Fibroblast of villous mesenchyme (primary cell): ENCODE results near the gene ARL14EPL. TPM values are rescaled to one million over a fixed set of nuclear protein-coding genes. Genes with fewer than 3 reads are reported as not detected.
"Not testable (repeated sequence)": the region's sequence is repeated elsewhere in the genome, so short reads cannot be mapped to it uniquely, and the experiment has no call there.

ENCODE experiments used
- DNase-seq: peaks from one replicate; pipeline ENCODE4 v3.0.0-alpha.2; 2010; ENCODE audit warnings: low read depth
- H3K4me3 ChIP-seq: 2 replicates; pipeline ENCODE4 v1.5.1; 2011; ENCODE audit warnings: low read depth, mild to moderate bottlenecking, low read length
- total RNA-seq: library from RNA; depleted of rRNA; stranded (reverse); fragments of >200 nt; gene quantifications from 2 replicates; pipeline ENCODE4 v1.2.3, GENCODE V29; 2012
- TF ChIP-seq, protein P1 (sequence below): IDR thresholded peaks from 2 replicates; pipeline ENCODE4 v1.5.1; 2012; ENCODE audit warnings: low read depth, mild to moderate bottlenecking, low read length; ENCODE audit not compliant: insufficient read depth

ARL14EPL gene
- total RNA-seq, 1 donor: not detected

GRCh38 chr5:116071211-116071610 is 38.9 kb downstream of the ARL14EPL start:
- no peak for DNase-seq
- H3K4me3 ChIP-seq: no peak overlapping the region
- TF ChIP-seq, protein P1, sequence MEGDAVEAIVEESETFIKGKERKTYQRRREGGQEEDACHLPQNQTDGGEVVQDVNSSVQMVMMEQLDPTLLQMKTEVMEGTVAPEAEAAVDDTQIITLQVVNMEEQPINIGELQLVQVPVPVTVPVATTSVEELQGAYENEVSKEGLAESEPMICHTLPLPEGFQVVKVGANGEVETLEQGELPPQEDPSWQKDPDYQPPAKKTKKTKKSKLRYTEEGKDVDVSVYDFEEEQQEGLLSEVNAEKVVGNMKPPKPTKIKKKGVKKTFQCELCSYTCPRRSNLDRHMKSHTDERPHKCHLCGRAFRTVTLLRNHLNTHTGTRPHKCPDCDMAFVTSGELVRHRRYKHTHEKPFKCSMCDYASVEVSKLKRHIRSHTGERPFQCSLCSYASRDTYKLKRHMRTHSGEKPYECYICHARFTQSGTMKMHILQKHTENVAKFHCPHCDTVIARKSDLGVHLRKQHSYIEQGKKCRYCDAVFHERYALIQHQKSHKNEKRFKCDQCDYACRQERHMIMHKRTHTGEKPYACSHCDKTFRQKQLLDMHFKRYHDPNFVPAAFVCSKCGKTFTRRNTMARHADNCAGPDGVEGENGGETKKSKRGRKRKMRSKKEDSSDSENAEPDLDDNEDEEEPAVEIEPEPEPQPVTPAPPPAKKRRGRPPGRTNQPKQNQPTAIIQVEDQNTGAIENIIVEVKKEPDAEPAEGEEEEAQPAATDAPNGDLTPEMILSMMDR: no peak

DNA sequence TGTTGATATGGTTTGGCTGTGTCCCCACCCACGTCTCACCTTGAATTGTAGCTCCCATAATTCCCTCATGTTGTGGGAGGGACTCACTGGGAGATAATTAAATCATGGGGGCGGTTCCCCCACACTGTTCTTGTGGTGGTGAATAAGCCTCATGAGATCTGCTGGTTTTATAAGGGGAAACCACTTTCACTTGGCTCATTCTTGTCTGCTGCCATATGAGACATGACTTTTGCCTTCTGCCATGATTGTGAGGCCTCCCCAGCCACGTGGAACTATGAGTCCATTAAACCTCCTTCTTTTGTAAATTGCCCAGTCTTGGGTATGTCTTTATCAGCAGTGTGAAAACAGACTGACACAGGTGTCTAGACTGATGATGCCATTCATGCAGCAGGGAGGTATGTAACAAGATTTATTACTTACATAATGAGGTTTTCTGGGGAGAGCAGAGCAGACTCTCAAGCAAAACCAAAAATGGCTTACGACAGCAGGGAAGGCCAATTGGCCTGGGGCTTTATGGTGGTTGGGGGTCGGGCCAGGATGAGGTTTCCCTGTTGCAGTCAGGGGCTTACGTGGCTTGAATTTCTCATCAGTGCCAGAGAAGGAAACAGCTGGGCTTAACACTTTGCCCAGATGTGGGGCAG is 43.0 kb downstream of the ARL14EPL start:
- no peak for DNase-seq
- TF ChIP-seq, protein P1: no peak
- H3K4me3 ChIP-seq: no peak overlapping the region

GRCh38 chr5:116076496-116076895 is 44.2 kb downstream of the ARL14EPL start:
- TF ChIP-seq, protein P1: no peak
- no peak for DNase-seq
- H3K4me3 ChIP-seq: no peak overlapping the region

DNA sequence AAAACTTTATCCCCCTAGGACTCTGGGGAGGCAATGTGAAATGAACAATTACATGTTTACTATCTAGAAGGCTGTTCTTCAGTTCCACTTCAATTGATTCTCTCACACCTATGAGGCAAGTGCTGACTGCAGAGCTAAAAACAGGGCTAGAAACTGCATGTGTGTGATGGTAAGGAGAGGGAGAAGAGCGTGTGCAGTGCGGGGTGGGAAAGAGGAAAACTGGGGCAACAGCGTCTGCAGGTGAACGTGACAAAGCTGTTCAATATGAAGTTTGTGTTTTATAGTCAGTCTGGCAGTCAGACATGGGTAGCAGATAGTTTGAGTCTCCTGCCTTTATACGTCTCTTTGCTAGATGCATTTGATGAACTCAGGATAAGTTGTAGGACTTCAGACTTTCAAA is 45.9 kb downstream of the ARL14EPL start:
- DNase-seq: no peak
- no peak overlapping the region for H3K4me3 ChIP-seq
- TF ChIP-seq, protein P1: no peak

DNA sequence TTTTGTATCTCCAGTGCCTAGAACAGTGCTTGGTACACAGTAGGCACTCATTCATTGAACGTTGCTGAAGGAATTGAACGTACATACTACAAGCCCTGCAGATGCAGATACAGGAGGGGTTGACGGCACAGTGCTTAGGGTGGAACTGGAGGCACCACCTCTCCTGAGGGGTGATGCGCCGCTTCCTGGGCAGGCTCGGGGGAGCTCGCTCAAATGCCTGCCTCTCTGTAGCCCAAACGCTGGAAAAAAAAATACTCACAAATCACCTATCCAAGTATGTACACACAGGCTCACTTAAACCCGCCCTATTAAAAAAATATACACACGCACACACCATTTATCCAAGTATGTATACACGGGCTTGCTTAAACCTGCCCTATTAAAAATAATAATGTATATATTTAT is 52.0 kb downstream of the ARL14EPL start:
- H3K4me3 ChIP-seq: peak overlapping the region; percentile 80
- DNase-seq: peak; percentile 41
- TF ChIP-seq, protein P1: no peak

- DNase-seq: peak; percentile 87
- TF ChIP-seq, protein P1: no peak
These were observed 52.8 kb downstream of the ARL14EPL start, which contains the start of gene COMMD10 for GRCh38 chr5:116084871-116085715. Gene COMMD10, plus strand, starts transcription at chr5:116085025.

DNA sequence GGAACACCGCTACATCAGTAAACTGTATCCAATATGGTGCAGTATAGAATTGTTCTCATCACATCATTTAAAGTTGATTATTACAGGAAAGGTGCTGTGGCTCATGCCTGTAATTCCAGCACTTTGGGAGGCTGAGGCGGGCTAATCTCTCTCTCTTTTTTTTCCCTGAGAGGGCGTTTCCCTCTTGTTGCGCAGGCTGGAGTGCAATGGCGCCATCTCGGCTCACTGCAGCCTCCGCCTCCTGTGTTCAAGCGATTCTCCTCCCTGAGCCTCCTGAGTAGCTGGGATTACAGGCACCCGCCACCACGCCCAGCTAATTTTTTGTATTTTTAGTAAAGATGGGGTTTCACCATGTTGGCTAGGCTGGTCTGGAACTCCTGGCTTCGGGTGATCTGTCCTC is 54.0 kb downstream of the ARL14EPL start:
- DNase-seq: not testable (repeated sequence)
- peak overlapping the region; percentile 80 for H3K4me3 ChIP-seq

More at GRCh38 chr5:116084871-116085715, 52.8 kb downstream of the ARL14EPL start, which contains the start of gene COMMD10:
- H3K4me3 ChIP-seq: peak within 1 kb of the TSS; percentile 80
